ENCODE data around the gene BRSK1. TPM values are rescaled to one million over a fixed set of nuclear protein-coding genes. Genes with fewer than 3 reads are reported as not detected.

The BRSK1 gene
- 32.5 TPM for total RNA-seq

DNA sequence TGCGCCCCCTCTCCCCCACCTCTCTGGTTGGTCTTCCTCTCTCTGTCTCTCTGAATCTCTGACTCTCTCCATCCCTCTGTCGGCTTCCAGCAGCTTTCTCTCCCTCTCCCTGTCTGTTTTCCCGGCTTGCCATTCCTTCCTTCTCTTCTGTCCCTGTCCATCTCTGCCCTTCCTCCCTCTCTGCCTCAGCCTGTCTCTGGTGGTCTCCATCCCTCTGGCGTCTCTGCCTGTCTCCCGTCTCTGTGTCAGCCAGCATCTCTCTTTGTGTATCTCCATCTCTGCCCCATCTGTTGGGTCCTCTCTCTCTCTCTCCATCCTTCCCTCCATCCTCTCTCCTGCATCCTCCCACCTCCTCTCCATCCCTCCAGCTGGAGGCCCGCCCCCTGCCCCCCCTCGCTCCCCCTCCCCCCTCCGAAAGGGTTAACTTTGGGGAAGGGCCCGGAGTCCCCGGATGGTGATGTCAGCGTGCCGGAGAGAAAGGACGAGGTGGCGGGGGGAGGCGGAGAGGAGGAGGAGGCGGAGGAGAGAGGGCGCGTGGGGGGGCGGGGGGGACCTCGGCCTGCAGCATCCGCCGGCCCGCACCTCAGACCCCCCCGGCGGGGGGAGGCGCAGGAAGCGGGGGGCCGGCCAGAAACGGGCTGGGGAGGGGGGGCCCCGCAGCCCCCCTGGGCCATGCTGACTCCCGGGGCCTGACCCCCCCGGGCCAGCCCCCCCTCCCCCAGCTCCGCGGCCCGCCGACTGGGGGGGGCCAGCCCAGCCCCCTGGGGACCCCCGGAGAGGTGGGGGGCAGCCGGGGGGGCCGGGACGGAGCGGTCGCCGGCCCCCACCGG lies at the start of gene BRSK1:
Gene BRSK1, plus strand, starts transcription at position 450 of the 830 bp plus-strand sequence. CDS start 446 bp downstream, outside the sequence.

DNA sequence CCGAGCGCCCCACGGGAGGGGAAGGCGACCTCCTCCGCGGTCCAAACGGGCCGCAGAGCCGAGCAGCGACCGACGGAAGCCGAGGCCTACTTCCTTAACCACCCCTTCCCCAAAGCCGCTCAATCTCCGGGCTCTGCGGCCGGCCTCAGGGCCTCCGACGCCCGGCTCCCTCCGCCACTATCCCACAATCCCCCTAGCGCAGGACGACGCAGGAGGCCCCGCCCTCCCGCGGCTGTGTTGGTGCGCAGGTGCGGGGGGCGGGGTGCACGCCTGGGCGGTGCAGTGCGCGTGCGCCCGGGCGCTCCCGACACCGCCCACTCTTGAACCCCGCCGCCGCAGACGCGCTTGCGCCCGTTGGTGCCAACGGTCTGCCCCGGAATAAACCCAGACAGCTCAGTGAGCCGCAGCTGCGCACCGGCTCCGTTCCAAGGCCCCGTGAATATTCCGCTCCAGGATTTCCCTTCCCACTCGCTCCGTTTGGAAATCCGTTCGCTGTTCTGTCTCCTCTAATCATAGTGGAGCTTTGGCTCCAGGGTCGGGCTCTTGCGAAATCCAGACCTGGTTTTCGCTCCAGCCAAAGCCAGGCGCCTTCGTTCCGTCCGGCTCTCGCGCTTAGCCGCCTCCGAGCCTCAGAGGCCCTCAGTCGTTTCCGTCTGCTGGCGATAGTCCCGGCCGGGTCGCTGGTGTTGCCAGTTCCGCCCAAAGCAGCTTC lies 24.8 kb upstream of the BRSK1 start, which contains the start of gene PPP6R1:
Gene PPP6R1, minus strand, starts transcription at position 190 of the 712 bp plus-strand sequence. CDS start 11,914 bp downstream, outside the sequence.

DNA sequence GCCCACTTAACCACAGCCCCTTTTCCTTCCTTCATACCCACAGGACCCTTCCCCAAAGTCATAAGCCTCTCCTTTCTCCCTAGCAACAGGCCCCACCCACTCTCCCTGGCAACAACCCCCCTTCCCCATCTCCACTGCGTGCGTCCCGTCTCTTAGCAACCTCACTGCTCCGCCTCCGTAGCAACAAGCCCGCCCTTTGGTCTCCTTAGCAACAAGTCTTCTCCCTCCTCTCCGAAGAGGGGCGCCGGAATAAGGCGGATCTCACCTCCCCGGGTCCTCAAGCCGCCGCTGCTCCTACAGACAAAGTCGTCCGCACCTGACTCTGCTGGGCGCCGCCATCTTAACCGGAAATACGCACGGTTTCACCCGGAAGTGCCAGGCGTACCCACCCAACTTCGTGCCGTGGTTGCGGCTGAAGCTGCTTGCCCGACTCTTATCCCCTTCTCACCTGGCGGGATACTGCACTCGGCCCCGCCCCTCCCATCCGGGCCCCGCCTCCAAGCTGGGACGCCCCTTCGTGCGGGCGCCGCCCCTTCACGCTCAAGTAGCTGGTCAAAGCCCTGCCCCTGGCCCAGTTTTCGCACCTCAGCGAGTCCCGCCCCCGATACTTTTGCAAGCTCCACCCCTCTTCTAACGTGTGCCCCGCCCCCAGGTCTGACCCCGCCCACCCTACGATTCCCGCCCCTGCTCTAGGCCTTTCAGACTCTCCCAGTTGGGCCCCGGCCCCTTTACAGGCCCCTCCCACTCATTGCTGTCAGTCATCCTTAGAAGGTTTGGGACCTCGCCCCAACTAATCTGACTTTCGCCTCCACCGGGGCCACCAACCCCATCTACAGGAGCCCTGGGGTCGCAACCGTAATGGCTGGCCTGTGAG lies 3.8 kb upstream of the BRSK1 start, which contains the start of gene HSPBP1:
Gene HSPBP1, minus strand, starts transcription at position 341 of the 874 bp plus-strand sequence. CDS start 502 bp downstream, outside the sequence.

DNA sequence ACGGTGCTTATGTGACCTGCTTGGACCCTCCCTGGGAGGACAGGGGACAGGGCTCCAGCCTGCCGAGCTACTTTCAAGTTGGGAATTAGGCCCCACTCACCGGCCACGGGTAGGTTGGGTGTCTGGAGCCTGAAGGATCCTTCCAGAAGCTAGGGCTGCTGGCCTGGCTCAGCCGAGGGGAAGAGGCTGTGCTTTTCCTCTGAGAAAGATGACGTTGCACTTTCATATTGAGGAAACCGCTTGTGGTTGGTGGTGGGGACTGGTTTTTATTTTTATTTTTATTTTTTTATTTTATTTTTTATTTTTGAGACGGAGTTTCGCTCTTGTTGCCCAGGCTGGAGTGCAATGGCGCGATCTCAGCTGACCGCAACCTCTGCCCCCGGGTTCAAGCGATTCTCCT lies 41.4 kb downstream of the BRSK1 start, which contains the start of gene TMEM150B:
Gene TMEM150B, minus strand, starts transcription at position 170 of the 400 bp plus-strand sequence. CDS start 4,305 bp downstream, outside the sequence.

DNA sequence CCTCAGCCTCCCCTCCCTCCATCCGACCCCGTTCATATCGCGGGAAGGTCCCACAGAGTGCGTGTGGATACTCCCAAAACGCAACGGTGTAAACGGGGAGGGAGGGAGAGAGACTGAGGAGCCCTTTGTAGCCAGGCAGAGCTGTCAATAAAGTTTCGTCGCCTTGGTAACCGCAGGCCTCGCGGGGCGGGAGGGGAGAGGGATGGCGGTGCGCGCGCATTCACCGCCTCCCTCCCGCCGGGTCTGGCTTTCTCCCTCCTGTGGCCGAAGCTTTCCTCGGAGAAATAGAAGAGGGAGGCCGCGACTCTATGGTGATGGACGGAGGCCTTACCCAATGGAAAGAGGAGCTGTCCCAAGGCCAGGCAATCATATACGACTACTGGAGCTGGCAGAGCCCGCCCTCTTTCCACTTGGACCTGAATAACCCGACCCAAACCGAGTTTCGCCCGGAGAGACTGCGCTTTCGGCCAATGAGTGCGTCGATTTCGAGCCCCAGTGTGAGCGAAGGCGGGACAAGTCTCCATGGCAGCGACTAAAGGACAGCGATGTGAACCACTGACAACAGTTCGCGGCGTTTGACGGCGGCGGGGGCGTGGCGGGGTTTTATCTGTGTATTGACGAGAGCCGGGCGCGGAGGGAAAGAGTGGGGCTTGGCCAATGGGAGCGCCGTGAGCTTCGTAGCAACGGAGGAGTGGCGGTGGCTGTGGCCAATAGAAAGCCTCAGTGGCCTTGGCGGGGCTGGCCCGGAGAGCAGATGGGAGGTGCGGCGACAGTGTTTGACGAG lies 55.5 kb downstream of the BRSK1 start, which contains the start of gene KMT5C:
Gene KMT5C, plus strand, starts transcription at position 772 of the 784 bp plus-strand sequence. CDS start 2,061 bp downstream, outside the sequence.

DNA sequence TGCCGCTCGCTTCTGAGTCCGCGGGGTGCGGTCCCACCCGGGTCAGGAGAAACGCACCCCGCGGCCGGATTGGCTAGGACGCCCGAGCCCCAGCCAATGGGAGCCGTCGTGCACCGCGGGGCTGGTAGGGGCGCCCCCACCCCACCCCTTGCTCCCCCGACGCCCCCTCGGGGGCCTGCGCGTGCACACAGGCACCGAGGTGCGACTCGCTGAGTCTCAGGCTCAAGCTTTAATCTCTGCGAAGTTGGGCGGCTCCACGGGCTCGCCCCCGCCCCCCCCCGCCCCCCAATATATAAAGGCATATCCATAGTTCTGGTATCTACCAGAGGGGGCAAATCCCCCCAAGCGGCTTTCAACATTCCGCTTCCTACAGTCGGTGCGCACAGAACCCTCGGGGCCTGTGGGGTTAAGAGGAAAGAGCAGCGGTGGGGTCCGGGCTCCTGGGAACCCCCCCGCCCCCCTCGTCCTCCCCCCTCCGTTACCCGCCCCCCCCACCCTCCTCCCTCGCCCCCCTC lies 71.0 kb downstream of the BRSK1 start, which contains the start of gene COX6B2:
Gene COX6B2, minus strand, starts transcription at position 22 of the 515 bp plus-strand sequence. CDS start 198 bp downstream, outside the sequence.

Other genes with a start within 250 kb of the BRSK1 start
- gene GP6, start 245.7 kb upstream of the BRSK1 start, total RNA-seq, result 0.49 TPM
- 24.2 TPM for gene RDH13, start 220.8 kb upstream of the BRSK1 start, total RNA-seq
- gene EPS8L1, start 208.1 kb upstream of the BRSK1 start, total RNA-seq, result 8.7 TPM
- gene PPP1R12C, start 166.4 kb upstream of the BRSK1 start, total RNA-seq, result 53.9 TPM
- 49.5 TPM for gene TNNT1, start 134.8 kb upstream of the BRSK1 start, total RNA-seq
- 2.1 TPM for gene TNNI3, start 126.3 kb upstream of the BRSK1 start, total RNA-seq
- 2.0 TPM for gene DNAAF3, start 117.4 kb upstream of the BRSK1 start, total RNA-seq
- 16.4 TPM for gene SYT5, start 103.7 kb upstream of the BRSK1 start, total RNA-seq
- 6.1 TPM for gene PTPRH, start 74.5 kb upstream of the BRSK1 start, total RNA-seq
- 1.1 TPM for gene TMEM86B, start 55.2 kb upstream of the BRSK1 start, total RNA-seq
- gene PPP6R1, start 25.0 kb upstream of the BRSK1 start, total RNA-seq, result 30.6 TPM
- gene HSPBP1, start 3.9 kb upstream of the BRSK1 start, total RNA-seq, result 31.0 TPM
- 1.1 TPM for gene TMEM150B, start 41.3 kb downstream of the BRSK1 start, total RNA-seq
- 40.3 TPM for gene KMT5C, start 55.9 kb downstream of the BRSK1 start, total RNA-seq
- 0.60 TPM for gene COX6B2, start 70.7 kb downstream of the BRSK1 start, total RNA-seq
- not detected for gene GARIN5B, start 79.3 kb downstream of the BRSK1 start, total RNA-seq
- gene IL11, start 86.5 kb downstream of the BRSK1 start, total RNA-seq, result 1.1 TPM
- not detected for gene TMEM190, start 92.8 kb downstream of the BRSK1 start, total RNA-seq
- 0.99 TPM for gene TMEM238, start 100.3 kb downstream of the BRSK1 start, total RNA-seq
- gene RPL28, start 101.9 kb downstream of the BRSK1 start, total RNA-seq, result 472 TPM
- 21.2 TPM for gene UBE2S, start 123.8 kb downstream of the BRSK1 start, total RNA-seq
- 1.5 TPM for gene SHISA7, start 159.3 kb downstream of the BRSK1 start, total RNA-seq
- gene ISOC2, start 177.6 kb downstream of the BRSK1 start, total RNA-seq, result 22.9 TPM
- gene C19orf85, start 180.8 kb downstream of the BRSK1 start, total RNA-seq, result not detected
- 2.3 TPM for gene ZNF628, start 192.6 kb downstream of the BRSK1 start, total RNA-seq
- gene NAT14, start 201.2 kb downstream of the BRSK1 start, total RNA-seq, result 13.0 TPM
- 20.5 TPM for gene SSC5D, start 204.4 kb downstream of the BRSK1 start, total RNA-seq